DND-41 (cell line): ENCODE data around the gene DNAH7.

ENCODE experiments used
- ATAC-seq: fragments of 200-7000 bp; cut with Tn5 transposase; 3 replicates; pipeline ENCODE4 v1.9.1; 2021; ENCODE audit warnings: low read depth; ENCODE audit not compliant: insufficient read depth
- DNase-seq: peaks from one replicate; pipeline ENCODE4 v3.0.0-alpha.2; 2020
- H2AFZ ChIP-seq: 2 replicates; pipeline ENCODE4 v1.6.0; 2012; ENCODE audit warnings: low read depth, low read length
- H3K27ac ChIP-seq: 2 replicates; pipeline ENCODE4 v1.5.1; 2012; ENCODE audit warnings: low read length, inconsistent platforms
- H3K27me3 ChIP-seq: fragments of 200-600 bp; sonication (generic); 2 replicates; pipeline ENCODE4 v1.6.0; 2012; ENCODE audit warnings: low read length, mild to moderate bottlenecking, inconsistent platforms; ENCODE audit not compliant: insufficient read depth, poor library complexity
- H3K36me3 ChIP-seq: 2 replicates; pipeline ENCODE4 v1.5.1; 2012; ENCODE audit warnings: low read length, inconsistent platforms; ENCODE audit not compliant: insufficient read depth
- H3K4me1 ChIP-seq: 2 replicates; pipeline ENCODE4 v1.5.1; 2012; ENCODE audit warnings: mild to moderate bottlenecking, low read length; ENCODE audit not compliant: insufficient read depth
- H3K4me2 ChIP-seq: 2 replicates; pipeline ENCODE4 v1.6.0; 2012; ENCODE audit warnings: mild to moderate bottlenecking, moderate library complexity, low read length, inconsistent platforms; ENCODE audit not compliant: insufficient read depth
- H3K4me3 ChIP-seq, 2 experiments: fragments of 200-600 bp in 1 of 2; shearing (Covaris generic) in 1 of 2; 2 replicates each; pipeline ENCODE4 v1.5.1; 2012 to 2016; ENCODE audit warnings: inconsistent platforms in 2 of 2, low read length in 2 of 2, mild to moderate bottlenecking in 2 of 2, low read depth in 1 of 2, moderate library complexity in 1 of 2
- H3K79me2 ChIP-seq: 2 replicates; pipeline ENCODE4 v1.6.0; 2012; ENCODE audit warnings: low read length, inconsistent platforms; ENCODE audit not compliant: insufficient read depth
- H3K9ac ChIP-seq: 2 replicates; pipeline ENCODE4 v1.6.0; 2012; ENCODE audit warnings: low read depth, mild to moderate bottlenecking, inconsistent platforms, low read length, moderate library complexity
- H3K9me3 ChIP-seq: 2 replicates; pipeline ENCODE4 v1.5.1; 2012; ENCODE audit warnings: low read length, moderate library complexity, mild to moderate bottlenecking, inconsistent platforms; ENCODE audit not compliant: insufficient read depth, severe bottlenecking
- H4K20me1 ChIP-seq: 2 replicates; pipeline ENCODE4 v1.6.0; 2012; ENCODE audit warnings: low read length; ENCODE audit not compliant: insufficient read depth
- EZH2 ChIP-seq: IDR thresholded peaks from 3 replicates; pipeline ENCODE4 v1.6.1; 2012; ENCODE audit warnings: borderline replicate concordance, low read depth, mild to moderate bottlenecking, moderate library complexity, low read length, inconsistent platforms; ENCODE audit not compliant: severe bottlenecking
- TF ChIP-seq, protein P1 (sequence below): IDR thresholded peaks from 2 replicates; pipeline ENCODE4 v1.5.1; 2012; ENCODE audit warnings: borderline replicate concordance, low read length, moderate library complexity, mild to moderate bottlenecking; ENCODE audit not compliant: poor library complexity, severe bottlenecking; ENCODE audit errors: extremely low read depth

The DNAH7 gene

DNA sequence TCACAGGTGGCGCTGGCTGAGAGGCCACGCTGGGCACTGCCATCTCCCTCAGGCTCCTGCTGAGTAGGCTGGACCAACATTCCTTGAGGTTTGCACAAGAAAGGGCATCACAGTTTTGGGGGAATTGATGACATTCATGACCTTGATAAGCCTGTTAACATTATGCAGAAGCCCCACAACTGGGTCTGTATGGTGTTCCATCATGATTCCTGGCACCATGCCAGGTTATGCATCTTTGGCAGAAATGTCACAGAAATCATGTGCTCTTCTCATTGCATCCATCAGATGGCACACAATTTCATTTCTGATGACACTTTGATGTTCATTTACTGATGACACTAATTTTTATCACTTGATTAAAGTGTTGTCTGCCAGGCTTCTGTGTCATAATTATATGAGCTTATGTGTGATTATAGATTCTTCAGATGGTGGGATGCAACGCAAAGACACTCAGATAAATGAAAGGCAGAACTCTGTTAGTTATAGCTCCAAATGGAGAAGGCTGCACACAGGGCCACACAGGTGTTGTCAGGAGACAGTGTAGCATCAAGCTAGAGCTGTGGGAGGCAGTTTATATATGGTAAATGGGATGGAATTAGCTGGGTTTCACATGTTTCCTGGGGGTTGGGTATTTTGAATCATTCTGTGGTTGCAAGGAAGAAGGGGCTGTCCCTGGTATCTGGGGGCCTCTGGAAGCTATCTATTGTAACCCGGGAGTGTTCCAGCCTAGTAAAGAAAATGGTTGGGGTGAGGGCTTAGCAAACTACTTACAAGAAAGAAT, 220.3 kb downstream of the DNAH7 start:
- Histone ChIP-seq H3K4me1 (peaks cover 2% of the 10 kb centered on the region; the same call in 1 of the 2 replicates), H4K20me1 (no peaks in the 10 kb centered on the region), H2AFZ (no peak overlapping the region), H3K4me3 (no peak overlapping the region), H3K27ac (no peak overlapping the region), H3K27me3 (no peaks in the 10 kb centered on the region), H3K9me3 (no peaks in the 10 kb centered on the region), H3K4me2 (no peak overlapping the region), H3K79me2 (no peaks in the 10 kb centered on the region), H3K36me3 (no peaks in the 10 kb centered on the region), H3K9ac (no peak overlapping the region)
- ATAC-seq (peak; percentile 33; the same call in 1 of the 3 replicates), DNase-seq (peak; percentile 17)
- TF ChIP-seq EZH2, result no peak
- TF ChIP-seq, protein P1, sequence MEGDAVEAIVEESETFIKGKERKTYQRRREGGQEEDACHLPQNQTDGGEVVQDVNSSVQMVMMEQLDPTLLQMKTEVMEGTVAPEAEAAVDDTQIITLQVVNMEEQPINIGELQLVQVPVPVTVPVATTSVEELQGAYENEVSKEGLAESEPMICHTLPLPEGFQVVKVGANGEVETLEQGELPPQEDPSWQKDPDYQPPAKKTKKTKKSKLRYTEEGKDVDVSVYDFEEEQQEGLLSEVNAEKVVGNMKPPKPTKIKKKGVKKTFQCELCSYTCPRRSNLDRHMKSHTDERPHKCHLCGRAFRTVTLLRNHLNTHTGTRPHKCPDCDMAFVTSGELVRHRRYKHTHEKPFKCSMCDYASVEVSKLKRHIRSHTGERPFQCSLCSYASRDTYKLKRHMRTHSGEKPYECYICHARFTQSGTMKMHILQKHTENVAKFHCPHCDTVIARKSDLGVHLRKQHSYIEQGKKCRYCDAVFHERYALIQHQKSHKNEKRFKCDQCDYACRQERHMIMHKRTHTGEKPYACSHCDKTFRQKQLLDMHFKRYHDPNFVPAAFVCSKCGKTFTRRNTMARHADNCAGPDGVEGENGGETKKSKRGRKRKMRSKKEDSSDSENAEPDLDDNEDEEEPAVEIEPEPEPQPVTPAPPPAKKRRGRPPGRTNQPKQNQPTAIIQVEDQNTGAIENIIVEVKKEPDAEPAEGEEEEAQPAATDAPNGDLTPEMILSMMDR, result peak; percentile 30

DNA sequence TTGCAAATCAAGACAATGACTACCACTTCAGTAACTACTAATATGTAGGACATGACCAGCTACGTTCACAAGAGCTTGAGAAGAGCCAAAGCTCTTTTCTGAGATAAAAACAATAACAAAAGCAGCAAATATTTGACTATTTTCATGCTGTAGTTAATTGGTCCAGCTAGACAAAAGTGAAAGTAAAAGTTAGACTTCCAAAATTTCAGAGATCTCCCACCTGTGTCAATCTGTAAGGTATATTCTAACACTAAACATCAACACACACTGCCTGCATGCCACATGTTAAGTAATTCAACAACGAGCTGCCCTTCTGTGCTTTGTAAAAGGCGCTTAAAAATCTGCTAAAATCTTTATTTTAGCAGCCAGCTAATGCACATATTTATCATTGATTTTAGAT, 225.7 kb downstream of the DNAH7 start:
- Histone ChIP-seq H3K27me3 (no peaks in the 10 kb centered on the region), H3K9ac (no peak overlapping the region), H3K79me2 (no peaks in the 10 kb centered on the region), H3K4me1 (peaks cover 18% of the 10 kb centered on the region), H3K36me3 (no peaks in the 10 kb centered on the region), H3K4me3 (peak overlapping the region in 1 of 2 experiments; percentile 40; a peak in 2 of 4 replicates), H3K9me3 (no peaks in the 10 kb centered on the region), H4K20me1 (no peaks in the 10 kb centered on the region), H2AFZ (peak overlapping the region; percentile 73), H3K27ac (no peak overlapping the region), H3K4me2 (peak overlapping the region; percentile 55)
- ATAC-seq, result peak; percentile 82
- DNase-seq, result no peak
- no peak for TF ChIP-seq EZH2
- TF ChIP-seq, protein P1, result no peak

DNA sequence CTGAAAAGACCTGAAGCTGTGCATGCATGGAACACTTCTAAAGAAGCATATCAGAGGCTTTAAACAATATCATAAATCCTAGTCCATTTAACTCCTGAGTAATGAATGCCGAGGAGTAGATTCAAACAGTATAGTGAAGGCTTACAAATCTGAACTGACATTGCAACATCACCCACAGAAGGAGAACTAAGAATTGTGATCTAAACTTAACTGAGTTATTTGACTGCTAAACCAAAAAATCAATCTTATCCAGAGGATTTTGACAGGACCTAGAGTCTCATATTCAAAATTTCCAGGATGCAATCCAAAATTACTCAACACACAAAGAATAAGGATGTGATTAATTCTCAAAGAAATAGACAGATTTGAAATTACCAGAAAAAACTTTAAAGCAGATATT, 230.6 kb downstream of the DNAH7 start:
- H3K4me2 ChIP-seq, result no peak overlapping the region
- H3K36me3 ChIP-seq, result no peaks in the 10 kb centered on the region
- no peaks in the 10 kb centered on the region for H3K27me3 ChIP-seq
- no peak overlapping the region for H2AFZ ChIP-seq
- no peak overlapping the region for H3K27ac ChIP-seq
- H3K79me2 ChIP-seq, result no peaks in the 10 kb centered on the region
- no peak overlapping the region for H3K4me3 ChIP-seq
- no peak for TF ChIP-seq EZH2
- TF ChIP-seq, protein P1, result no peak
- H3K4me1 ChIP-seq, result peaks cover 13% of the 10 kb centered on the region
- DNase-seq, result no peak
- ATAC-seq, result no peak
- no peaks in the 10 kb centered on the region for H3K9me3 ChIP-seq
- H4K20me1 ChIP-seq, result no peaks in the 10 kb centered on the region
- no peak overlapping the region for H3K9ac ChIP-seq
